ENCODE data around the gene CADPS. TPM values are rescaled to one million over a fixed set of nuclear protein-coding genes. Genes with fewer than 3 reads are reported as not detected.

CADPS gene
- total RNA-seq, 2 experiments from 2014 or later = 61.3 to 68.6 TPM

DNA sequence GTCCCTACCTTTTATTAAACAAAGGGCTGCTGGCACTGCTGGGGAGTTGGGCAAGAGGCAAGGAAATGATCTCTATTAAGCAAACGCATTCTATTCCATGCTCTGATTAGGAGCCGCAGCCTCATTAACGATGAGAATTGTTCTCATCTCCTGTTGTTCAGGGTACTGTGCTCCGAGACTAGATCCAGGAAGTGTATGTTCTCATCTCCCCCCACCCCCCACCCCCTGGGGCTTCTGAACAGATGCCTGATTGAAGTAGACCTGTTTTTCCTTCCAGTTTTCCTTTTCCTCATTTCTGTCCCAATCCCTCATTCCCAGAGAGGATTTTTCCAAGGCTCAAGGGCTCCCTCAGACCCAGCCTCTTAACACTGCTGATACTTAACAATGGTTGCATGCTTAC, 420.3 kb downstream of the CADPS start:
- ChIA-PET CTCF (ENCODE audit: unreplicated experiment) (no interaction called here), POLR2A (no interaction called here)
- Histone ChIP-seq H3K9me3 (ENCODE audit: low read length) (no peaks in the 10 kb centered on the region), H3K9me2 (ENCODE audit: insufficient read depth, low read length) (no peaks in the 10 kb centered on the region), H2AFZ (ENCODE audit: low read length) (no peak overlapping the region), H3K4me2 (ENCODE audit: low read length) (no peak overlapping the region), H3K36me3 (ENCODE audit: insufficient read depth, low read length) (no peaks in the 10 kb centered on the region), H3K79me2 (ENCODE audit: insufficient read depth, low read depth, low read length) (no peaks in the 10 kb centered on the region), H4K20me1 (ENCODE audit: insufficient read depth, low read length) (no peaks in the 10 kb centered on the region), H3K4me3 (ENCODE audit: low read depth, low read length, poor library complexity, severe bottlenecking) (no peak overlapping the region), H3K4me1 (ENCODE audit: insufficient read depth, low read length, poor library complexity, severe bottlenecking) (peaks cover 4% of the 10 kb centered on the region), H3K27ac (ENCODE audit: low read depth, low read length, poor library complexity, severe bottlenecking) (no peak overlapping the region)
- DNase-seq (ENCODE audit: low spot score) = no peak
- intact Hi-C loops (cut with micrococcal nuclease; ENCODE audit: unreplicated experiment) = no loop called here
- no TSS peak for BruUV-seq (replicated peaks)
- TF ChIP-seq CTCF (conservative IDR thresholded peaks at IDR 0.05; ENCODE audit: low read length) = no peak
- TF ChIP-seq EZH2phosphoT487 (IDR thresholded peaks at IDR 0.05; ENCODE audit: borderline replicate concordance, low read depth, low read length) = no peak

DNA sequence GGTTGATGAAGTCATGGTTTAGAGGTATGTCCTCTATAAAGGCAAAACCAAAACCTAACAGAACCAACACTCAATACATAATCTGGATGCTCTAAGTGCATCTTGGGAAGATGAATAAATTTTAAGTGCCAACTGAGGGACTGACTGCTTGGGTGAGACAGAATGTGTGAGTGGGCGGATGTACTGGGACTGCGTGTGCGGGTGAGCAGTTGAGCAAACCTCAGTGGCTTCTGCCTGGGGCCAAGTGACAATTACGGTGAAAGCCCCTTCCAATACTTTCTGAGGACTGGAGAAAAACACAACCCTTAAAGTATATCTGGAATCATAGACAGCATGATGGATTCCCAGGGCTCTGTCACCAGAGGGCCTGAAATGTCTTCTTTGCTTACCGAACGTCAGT, 421.8 kb downstream of the CADPS start:
- intact Hi-C loops (cut with micrococcal nuclease; ENCODE audit: unreplicated experiment) = no loop called here
- H3K4me1 ChIP-seq (ENCODE audit: insufficient read depth, low read length, poor library complexity, severe bottlenecking) = peaks cover 4% of the 10 kb centered on the region
- H2AFZ ChIP-seq (ENCODE audit: low read length) = no peak overlapping the region
- no TSS peak for BruUV-seq (replicated peaks)
- CTCF ChIA-PET (ENCODE audit: unreplicated experiment) = no interaction called here
- H3K4me3 ChIP-seq (ENCODE audit: low read depth, low read length, poor library complexity, severe bottlenecking) = no peak overlapping the region
- POLR2A ChIA-PET = no interaction called here
- H3K9me3 ChIP-seq (ENCODE audit: low read length) = no peaks in the 10 kb centered on the region
- H3K27ac ChIP-seq (ENCODE audit: low read depth, low read length, poor library complexity, severe bottlenecking) = no peak overlapping the region
- no peaks in the 10 kb centered on the region for H4K20me1 ChIP-seq (ENCODE audit: insufficient read depth, low read length)
- no peak for DNase-seq (ENCODE audit: low spot score)
- no peaks in the 10 kb centered on the region for H3K79me2 ChIP-seq (ENCODE audit: insufficient read depth, low read depth, low read length)
- no peak overlapping the region for H3K4me2 ChIP-seq (ENCODE audit: low read length)
- H3K36me3 ChIP-seq (ENCODE audit: insufficient read depth, low read length) = no peaks in the 10 kb centered on the region
- no peaks in the 10 kb centered on the region for H3K9me2 ChIP-seq (ENCODE audit: insufficient read depth, low read length)
- TF ChIP-seq EZH2phosphoT487 (IDR thresholded peaks at IDR 0.05; ENCODE audit: borderline replicate concordance, low read depth, low read length) (no peak), CTCF (conservative IDR thresholded peaks at IDR 0.05; ENCODE audit: low read length) (no peak)

GRCh38 chr3:62451211-62451887, 423.9 kb downstream of the CADPS start:
- Histone ChIP-seq H2AFZ (ENCODE audit: low read length) (no peak overlapping the region), H3K4me3 (ENCODE audit: low read depth, low read length, poor library complexity, severe bottlenecking) (no peak overlapping the region), H3K4me2 (ENCODE audit: low read length) (no peak overlapping the region), H3K4me1 (ENCODE audit: insufficient read depth, low read length, poor library complexity, severe bottlenecking) (peaks cover 4% of the 10 kb centered on the region), H4K20me1 (ENCODE audit: insufficient read depth, low read length) (no peaks in the 10 kb centered on the region), H3K9me2 (ENCODE audit: insufficient read depth, low read length) (no peaks in the 10 kb centered on the region), H3K27ac (ENCODE audit: low read depth, low read length, poor library complexity, severe bottlenecking) (no peak overlapping the region), H3K79me2 (ENCODE audit: insufficient read depth, low read depth, low read length) (no peaks in the 10 kb centered on the region), H3K9me3 (ENCODE audit: low read length) (no peaks in the 10 kb centered on the region), H3K36me3 (ENCODE audit: insufficient read depth, low read length) (no peaks in the 10 kb centered on the region)
- CTCF ChIA-PET (ENCODE audit: unreplicated experiment) = no interaction called here
- POLR2A ChIA-PET = interaction anchor here (0.9 to 1.7 kb wide), 6 partner anchors 8 to 19 kb away, joined by 3 to 8 read pairs (median 3); no protein-coding TSS in a partner anchor
- no peak for DNase-seq (ENCODE audit: low spot score)
- TF ChIP-seq CTCF (conservative IDR thresholded peaks at IDR 0.05; ENCODE audit: low read length) (no peak), EZH2phosphoT487 (IDR thresholded peaks at IDR 0.05; ENCODE audit: borderline replicate concordance, low read depth, low read length) (no peak)
- intact Hi-C loops (cut with micrococcal nuclease; ENCODE audit: unreplicated experiment) = no loop called here
- no TSS peak for BruUV-seq (replicated peaks)

Data from OCI-LY7 (cell line).